HEK293 (cell line): ENCODE data around the gene MIGA1.
A peak's percentile ranks its signal among the peaks of the same experiment; 100 is the strongest.

Experiments
- CTCF ChIP-seq: fragments of 450-650 bp; formaldehyde crosslinking; IDR thresholded peaks from 2 replicates; pipeline ENCODE4 v1.5.1; 2016; ENCODE audit warnings: missing biosample characterization, missing genetic modification characterization
- MYNN ChIP-seq: fragments of 450-650 bp; formaldehyde crosslinking; IDR thresholded peaks from 2 replicates; pipeline ENCODE4 v1.5.1; 2016; ENCODE audit warnings: missing biosample characterization, missing genetic modification characterization, borderline replicate concordance
- MZF1 ChIP-seq: fragments of 450-650 bp; formaldehyde crosslinking; IDR thresholded peaks from 2 replicates; pipeline ENCODE4 v1.5.1; 2017; ENCODE audit warnings: missing biosample characterization, missing genetic modification characterization, borderline replicate concordance
- PATZ1 ChIP-seq: fragments of 450-650 bp; formaldehyde crosslinking; IDR thresholded peaks from 2 replicates; pipeline ENCODE4 v1.5.1; 2016; ENCODE audit warnings: missing biosample characterization, missing genetic modification characterization
- SP3 ChIP-seq: fragments of 450-650 bp; formaldehyde crosslinking; IDR thresholded peaks from 2 replicates; pipeline ENCODE4 v1.5.1; 2016; ENCODE audit warnings: missing biosample characterization, missing genetic modification characterization
- SP7 ChIP-seq: fragments of 450-650 bp; formaldehyde crosslinking; IDR thresholded peaks from 2 replicates; pipeline ENCODE4 v1.5.1; 2016; ENCODE audit warnings: missing biosample characterization, missing genetic modification characterization
- TRIM28 ChIP-seq: IDR thresholded peaks from 2 replicates; pipeline ENCODE4 v1.6.1; 2011; ENCODE audit warnings: low read length, control low read depth, borderline replicate concordance
- TSHZ1 ChIP-seq: fragments of 450-650 bp; formaldehyde crosslinking; IDR thresholded peaks from 2 replicates; pipeline ENCODE4 v1.5.1; 2016; ENCODE audit warnings: missing biosample characterization, missing genetic modification characterization, borderline replicate concordance
- ZBTB11 ChIP-seq: fragments of 450-650 bp; formaldehyde crosslinking; conservative IDR thresholded peaks from 2 replicates; pipeline ENCODE4 v1.5.1; 2016; ENCODE audit warnings: low read depth, missing biosample characterization, missing genetic modification characterization
- ZBTB17 ChIP-seq: fragments of 450-650 bp; formaldehyde crosslinking; IDR thresholded peaks from 2 replicates; pipeline ENCODE4 v1.5.1; 2016; ENCODE audit warnings: missing biosample characterization, missing genetic modification characterization
- ZEB2 ChIP-seq: fragments of 450-650 bp; formaldehyde crosslinking; IDR thresholded peaks from 2 replicates; pipeline ENCODE4 v1.5.1; 2016; ENCODE audit warnings: missing biosample characterization, missing genetic modification characterization
- ZFP37 ChIP-seq: fragments of 450-650 bp; formaldehyde crosslinking; IDR thresholded peaks from 2 replicates; pipeline ENCODE4 v1.5.1; 2016; ENCODE audit warnings: missing biosample characterization, missing genetic modification characterization
- ZIC2 ChIP-seq: fragments of 450-650 bp; formaldehyde crosslinking; IDR thresholded peaks from 2 replicates; pipeline ENCODE4 v1.5.1; 2016; ENCODE audit warnings: missing biosample characterization, missing genetic modification characterization
- ZNF16 ChIP-seq: fragments of 450-650 bp; formaldehyde crosslinking; IDR thresholded peaks from 2 replicates; pipeline ENCODE4 v1.5.1; 2016; ENCODE audit warnings: low read depth, missing biosample characterization, missing genetic modification characterization
- ZNF18 ChIP-seq: fragments of 450-650 bp; formaldehyde crosslinking; IDR thresholded peaks from 2 replicates; pipeline ENCODE4 v1.5.1; 2016; ENCODE audit warnings: missing biosample characterization, missing genetic modification characterization
- ZNF221 ChIP-seq: fragments of 450-650 bp; formaldehyde crosslinking; IDR thresholded peaks from 2 replicates; pipeline ENCODE4 v1.5.1; 2017; ENCODE audit warnings: missing biosample characterization, missing genetic modification characterization, borderline replicate concordance
- ZNF324 ChIP-seq: fragments of 450-650 bp; formaldehyde crosslinking; IDR thresholded peaks from 2 replicates; pipeline ENCODE4 v1.5.1; 2016; ENCODE audit warnings: missing biosample characterization, missing genetic modification characterization
- ZNF335 ChIP-seq: fragments of 450-650 bp; formaldehyde crosslinking; conservative IDR thresholded peaks from 2 replicates; pipeline ENCODE4 v1.5.1; 2016; ENCODE audit warnings: missing biosample characterization, missing genetic modification characterization
- ZNF362 ChIP-seq: fragments of 450-650 bp; formaldehyde crosslinking; IDR thresholded peaks from 2 replicates; pipeline ENCODE4 v1.5.1; 2016; ENCODE audit warnings: missing biosample characterization, missing genetic modification characterization
- ZNF398 ChIP-seq: fragments of 450-650 bp; formaldehyde crosslinking; IDR thresholded peaks from 2 replicates; pipeline ENCODE4 v1.5.1; 2017; ENCODE audit warnings: missing biosample characterization, missing genetic modification characterization
- ZNF530 ChIP-seq: fragments of 450-650 bp; formaldehyde crosslinking; IDR thresholded peaks from 2 replicates; pipeline ENCODE4 v1.5.1; 2016; ENCODE audit warnings: low read depth, missing biosample characterization, missing genetic modification characterization

MIGA1 gene

GRCh38 chr1:77888081-77888780 is 108.8 kb downstream of the MIGA1 start, which contains the start of gene NEXN (continued):
- TF ChIP-seq ZNF18 (tag by site-specific recombination) (0 out of 2 replicates have a peak, but pooled peaks have one; percentile 20), MZF1 (tag by site-specific recombination) (peak; percentile 78), ZFP37 (peak; percentile 51; the same call in 1 of the 2 replicates), ZIC2 (peak; percentile 65), SP7 (tag by site-specific recombination) (peak; percentile 66), MYNN (tag by site-specific recombination) (peak; percentile 97), ZNF335 (tag by site-specific recombination) (peak; percentile 79), CTCF (tag by site-specific recombination) (no peak; the same call in none of the 2 replicates), SP3 (no peak; the same call in 1 of the 2 replicates), ZNF530 (0 out of 2 replicates have a peak, but pooled peaks have one; percentile 39), ZNF221 (tag by site-specific recombination) (no peak), ZBTB17 (peak; percentile 55), TSHZ1 (tag by site-specific recombination) (no peak), ZNF324 (tag by site-specific recombination) (0 out of 2 replicates have a peak, but pooled peaks have one; percentile 39), ZNF16 (tag by site-specific recombination) (0 out of 2 replicates have a peak, but pooled peaks have one; percentile 13), ZNF362 (tag by site-specific recombination) (no peak), ZEB2 (tag by site-specific recombination) (peak; percentile 36), PATZ1 (tag by site-specific recombination) (peak; percentile 77), ZNF398 (tag by site-specific recombination) (peak; percentile 91), TRIM28 (peak; percentile 40; the same call in 1 of the 2 replicates), ZBTB11 (peak; percentile 10; the same call in 1 of the 2 replicates)
